Measurements from ENCODE around the gene DCDC2.
"Not testable (repeated sequence)": the region's sequence is repeated elsewhere in the genome, so short reads cannot be mapped to it uniquely, and the experiment has no call there.

DCDC2 gene

DNA sequence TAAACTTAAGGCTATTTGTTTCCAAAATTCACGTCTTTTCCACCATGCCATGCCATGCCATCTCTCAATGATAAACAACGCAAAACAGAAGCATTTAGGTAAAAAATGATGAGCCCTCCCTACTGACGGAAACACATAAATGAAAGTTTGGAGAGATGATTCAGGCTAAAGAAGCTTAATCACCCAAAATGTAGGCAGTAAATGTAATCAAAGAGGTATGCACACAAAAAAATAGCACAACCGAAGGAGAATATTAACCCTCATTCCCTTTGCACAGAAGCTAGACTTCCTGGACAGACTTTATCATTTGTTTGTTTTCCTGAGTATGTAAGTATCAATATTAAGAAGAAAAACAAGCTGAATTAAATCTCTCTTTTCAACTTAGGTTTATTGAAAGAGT lies 28.8 kb downstream of the DCDC2 start:
- in situ Hi-C loops (cut with MboI; ENCODE audit: low sequenced_read_pairs), result no loop called here

DNA sequence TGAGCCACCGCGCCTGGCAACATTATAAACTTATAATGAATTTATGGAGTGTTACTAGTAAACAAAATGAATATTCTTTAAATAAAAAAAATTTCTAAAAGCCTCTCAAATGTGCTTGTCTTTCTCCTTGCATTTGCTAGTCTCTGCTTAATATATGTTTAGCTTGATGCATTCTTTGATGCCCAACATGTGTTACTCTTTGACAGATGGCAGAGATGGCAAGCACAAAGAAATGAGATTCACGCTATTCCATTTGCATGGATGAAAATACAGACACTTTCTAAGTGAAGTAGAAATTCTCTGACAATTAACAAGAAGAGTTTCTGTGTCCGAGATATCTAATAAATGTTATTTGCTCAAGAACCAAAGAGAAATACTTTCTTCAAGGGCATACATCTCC lies 30.1 kb downstream of the DCDC2 start:
- in situ Hi-C loops (cut with MboI; ENCODE audit: low sequenced_read_pairs), result no loop called here

- in situ Hi-C loops (cut with MboI; ENCODE audit: low sequenced_read_pairs), result no loop called here
Observed at GRCh38 chr6:24325978-24326377, 31.9 kb downstream of the DCDC2 start.

DNA sequence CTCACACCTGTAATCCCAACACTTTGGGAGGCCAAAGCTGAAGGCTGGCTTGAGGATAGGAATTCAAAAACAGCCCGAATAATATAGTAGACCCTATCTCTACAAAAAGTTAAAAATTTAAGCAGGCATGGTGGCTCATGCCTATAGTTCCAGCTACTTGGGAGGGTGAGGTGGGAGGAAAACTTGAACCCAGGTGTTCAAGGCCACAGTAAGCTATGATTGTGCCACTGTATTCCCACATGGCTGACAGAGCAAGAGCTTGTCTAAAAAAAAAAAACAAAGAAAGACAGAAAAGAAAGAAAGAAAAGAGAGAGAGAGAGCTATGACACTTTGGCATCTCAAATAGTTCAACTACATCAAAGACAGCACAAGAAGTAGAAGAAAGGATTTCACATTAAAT lies 33.2 kb downstream of the DCDC2 start:
- in situ Hi-C loops (cut with MboI; ENCODE audit: low sequenced_read_pairs), result no loop called here

DNA sequence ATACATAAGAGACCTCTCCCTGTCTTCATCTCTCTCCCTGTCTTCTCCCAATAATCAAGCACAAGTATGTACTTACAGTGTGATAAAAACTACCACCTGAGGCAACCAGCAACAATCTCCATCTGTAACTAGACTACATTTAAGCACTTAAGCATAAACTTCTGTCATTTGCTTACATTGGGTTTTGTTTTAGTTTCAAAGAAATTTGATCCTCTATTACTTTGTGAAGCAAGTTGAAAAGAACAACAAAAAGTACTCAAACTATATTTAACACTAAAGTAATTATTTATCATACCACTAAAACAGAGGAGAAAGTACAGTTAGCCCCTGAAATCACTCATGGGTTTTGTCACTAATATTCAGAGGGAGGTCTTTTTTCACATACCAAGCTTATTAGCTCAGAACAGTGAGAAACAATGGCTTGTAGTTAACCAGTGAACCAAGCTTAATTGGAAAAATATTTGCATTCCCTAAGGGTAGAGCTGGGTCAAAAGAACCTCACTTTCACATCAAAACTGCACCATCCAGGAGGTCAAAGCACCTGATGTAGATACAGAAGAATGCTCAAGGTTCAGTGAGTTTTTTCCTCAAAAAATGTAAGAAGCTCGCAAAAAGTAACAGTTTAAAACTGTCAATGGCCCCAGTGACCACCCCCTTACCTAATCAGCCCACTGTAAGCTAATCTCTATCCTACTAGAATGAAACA lies 34.1 kb downstream of the DCDC2 start:
- in situ Hi-C loops (cut with MboI; ENCODE audit: low sequenced_read_pairs), result no loop called here

- in situ Hi-C loops (cut with MboI; ENCODE audit: low sequenced_read_pairs), result no loop called here
Observed at GRCh38 chr6:24322924-24323323, 34.9 kb downstream of the DCDC2 start.

DNA sequence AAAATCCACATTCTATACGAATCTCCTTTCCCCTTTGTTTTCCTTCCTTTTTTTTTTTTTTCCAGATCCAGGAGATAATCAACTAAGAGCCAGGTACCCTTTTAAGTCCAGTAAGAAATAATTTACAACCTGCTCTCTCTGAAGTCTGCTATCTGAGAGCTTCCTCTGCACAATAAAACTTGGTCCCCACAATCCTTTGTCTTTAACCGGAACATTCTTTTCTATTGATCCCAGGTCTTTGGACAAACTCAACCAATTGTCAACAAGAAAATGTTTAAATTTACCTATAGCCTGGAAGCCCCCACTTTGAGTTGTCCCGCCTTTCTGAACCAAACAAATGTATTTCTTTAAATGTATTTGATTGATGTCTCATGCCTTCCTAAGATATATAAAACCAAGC lies 35.4 kb downstream of the DCDC2 start:
- in situ Hi-C loops (cut with MboI; ENCODE audit: low sequenced_read_pairs), result not testable (repeated sequence)

DNA sequence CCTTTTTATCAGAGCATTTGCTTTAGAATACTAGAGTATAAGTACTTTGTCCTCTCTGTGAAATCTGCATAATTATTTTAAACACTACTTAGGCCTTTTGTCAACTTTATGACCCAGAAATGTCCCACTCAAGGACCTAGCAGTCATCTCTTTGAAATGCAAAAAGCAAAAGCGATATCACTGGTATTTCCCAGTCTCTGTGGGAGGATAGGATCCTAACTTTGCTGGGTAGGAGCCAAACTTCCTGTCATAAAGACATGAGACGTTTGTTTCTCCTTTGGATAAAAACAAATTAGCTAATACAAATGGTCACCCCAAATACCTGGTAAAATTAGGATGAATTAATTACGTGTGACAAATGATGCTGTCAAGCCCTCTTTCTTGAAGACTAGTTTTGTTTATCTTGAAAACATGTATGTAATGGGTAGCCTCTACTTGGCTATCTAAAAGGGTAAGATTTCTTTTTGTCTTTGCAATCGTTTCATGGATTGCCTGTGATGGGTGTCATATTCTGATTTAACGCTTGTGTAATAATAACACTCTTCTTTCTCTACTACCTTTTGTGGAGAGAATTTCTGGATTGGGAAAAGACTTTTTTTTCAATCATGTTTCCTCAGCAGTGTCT lies 36.2 kb downstream of the DCDC2 start:
- in situ Hi-C loops (cut with MboI; ENCODE audit: low sequenced_read_pairs), result no loop called here

DNA sequence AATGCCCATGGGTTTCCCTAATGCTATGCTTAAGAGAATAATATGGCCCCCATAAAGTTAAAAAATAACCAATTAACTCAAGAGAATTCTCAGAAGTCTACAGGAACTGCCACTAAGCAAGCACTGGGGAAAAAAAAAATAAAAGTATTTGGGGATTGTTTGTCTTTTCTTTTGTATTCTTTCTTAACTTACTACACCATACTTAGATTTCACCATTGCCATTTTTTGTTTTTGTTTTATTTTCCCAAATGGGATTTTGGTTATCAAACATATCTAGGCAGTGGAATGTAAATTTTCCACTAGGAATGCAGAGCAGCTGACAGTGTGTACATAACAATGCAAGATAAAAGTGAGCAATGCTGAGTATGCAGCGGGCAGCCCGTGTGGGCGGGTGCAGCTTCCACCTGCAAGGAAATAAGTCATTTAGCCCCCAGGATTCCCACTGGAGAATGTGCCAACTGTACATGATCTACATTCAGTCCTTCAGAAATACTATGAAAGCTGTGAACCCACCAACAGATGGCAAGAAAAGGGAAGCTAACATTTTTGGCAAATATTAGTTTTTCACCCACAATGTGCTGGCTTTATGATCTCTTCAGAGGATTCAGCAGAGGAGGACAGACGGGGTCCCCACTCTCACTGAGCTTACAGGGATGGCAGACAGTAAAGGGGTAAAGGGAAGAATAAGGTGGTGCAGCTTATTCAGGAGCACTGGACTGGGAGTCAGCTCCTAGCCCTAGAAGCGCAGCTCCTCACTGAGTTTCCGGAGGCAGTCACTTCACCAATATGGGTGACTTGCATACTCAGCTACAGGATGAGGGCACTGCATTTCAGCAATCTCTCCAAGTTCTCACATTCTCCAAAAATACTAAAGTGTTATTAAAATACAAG lies 44.4 kb downstream of the DCDC2 start:
- in situ Hi-C loops (cut with MboI; ENCODE audit: low sequenced_read_pairs), result no loop called here

GRCh38 chr6:24311775-24312174 lies 46.1 kb downstream of the DCDC2 start:
- in situ Hi-C loops (cut with MboI; ENCODE audit: low sequenced_read_pairs), result not testable (repeated sequence)

DNA sequence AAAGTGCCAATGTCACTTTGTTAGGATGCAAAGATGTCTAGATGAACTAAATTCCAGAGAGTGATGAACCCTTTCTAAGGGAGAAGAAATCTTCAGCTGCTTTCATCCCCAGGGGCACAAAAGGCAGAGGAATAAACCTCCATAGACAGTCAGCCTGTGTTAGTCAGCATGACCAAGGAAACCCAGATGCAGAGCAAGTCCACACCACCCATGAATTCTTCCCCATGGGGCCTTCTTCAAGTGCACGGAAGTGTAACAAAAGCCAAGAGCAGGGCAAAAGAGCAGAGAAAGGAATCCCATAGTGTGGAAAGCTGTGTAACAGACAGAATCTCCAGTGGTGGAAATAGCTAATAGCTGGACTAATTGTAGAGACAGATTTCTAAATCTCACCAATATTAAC lies 50.0 kb downstream of the DCDC2 start:
- in situ Hi-C loops (cut with MboI; ENCODE audit: low sequenced_read_pairs), result no loop called here

DNA sequence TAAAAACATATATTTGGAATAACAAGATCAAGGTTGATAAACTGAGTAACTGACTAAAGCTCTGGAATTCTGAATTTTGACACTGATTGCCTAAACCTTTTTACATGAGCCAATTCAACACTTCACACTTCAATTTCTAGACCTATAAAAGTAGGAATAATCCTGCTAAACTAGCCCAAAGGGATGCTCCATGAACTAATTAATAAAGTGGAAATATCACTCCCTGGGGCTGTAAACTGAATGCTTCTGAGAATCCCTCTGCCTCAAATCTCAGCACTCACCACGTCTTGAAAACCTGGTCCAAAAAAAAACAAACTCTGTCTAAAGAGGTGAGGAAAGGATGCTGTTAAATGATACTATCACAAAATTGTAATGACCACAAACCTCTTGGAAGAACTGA lies 50.9 kb downstream of the DCDC2 start:
- in situ Hi-C loops (cut with MboI; ENCODE audit: low sequenced_read_pairs), result no loop called here

DNA sequence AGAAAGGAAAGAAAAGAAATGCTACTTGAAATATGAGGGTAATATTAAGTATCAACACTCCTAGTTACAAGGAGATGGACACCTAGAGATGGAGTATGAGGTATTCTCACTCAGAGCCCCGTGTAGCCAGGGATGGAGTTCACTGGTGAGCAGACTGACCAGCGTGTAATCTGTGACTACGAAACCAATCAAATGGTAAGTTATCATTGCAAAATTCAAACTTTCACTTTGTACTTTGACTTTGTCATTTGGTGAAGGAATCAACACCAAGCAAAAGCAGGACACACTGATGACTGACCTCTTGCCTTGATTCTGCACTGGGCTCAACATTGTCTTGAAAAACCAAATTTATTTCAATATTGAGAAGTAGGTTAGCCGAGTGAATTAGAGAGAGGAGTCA lies 51.8 kb downstream of the DCDC2 start:
- in situ Hi-C loops (cut with MboI; ENCODE audit: low sequenced_read_pairs), result no loop called here

- in situ Hi-C loops (cut with MboI; ENCODE audit: low sequenced_read_pairs), result no loop called here
Observed at GRCh38 chr6:24296944-24297343, 60.9 kb downstream of the DCDC2 start.

DNA sequence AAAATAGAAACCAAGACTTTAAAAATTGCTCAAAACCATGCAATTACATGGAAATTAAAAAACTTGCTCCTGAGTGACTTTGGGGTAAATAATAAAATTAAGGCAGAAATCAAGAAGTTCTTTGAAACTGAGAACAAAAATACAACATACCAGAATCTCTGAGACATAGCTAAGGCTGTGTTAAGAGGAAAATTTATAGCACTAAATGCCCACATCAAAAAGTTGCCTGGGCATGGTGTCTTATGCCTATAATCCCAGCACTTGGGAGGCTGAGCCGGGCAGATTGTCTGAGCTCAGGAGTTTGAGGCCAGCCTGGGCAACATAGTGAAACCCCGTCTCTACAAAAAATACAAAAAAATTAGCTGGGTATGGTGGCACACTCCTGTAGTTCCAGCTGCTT lies 64.0 kb downstream of the DCDC2 start:
- in situ Hi-C loops (cut with MboI; ENCODE audit: low sequenced_read_pairs), result not testable (repeated sequence)

- in situ Hi-C loops (cut with MboI; ENCODE audit: low sequenced_read_pairs), result no loop called here
Observed at GRCh38 chr6:24287239-24287638, 70.6 kb downstream of the DCDC2 start.

DNA sequence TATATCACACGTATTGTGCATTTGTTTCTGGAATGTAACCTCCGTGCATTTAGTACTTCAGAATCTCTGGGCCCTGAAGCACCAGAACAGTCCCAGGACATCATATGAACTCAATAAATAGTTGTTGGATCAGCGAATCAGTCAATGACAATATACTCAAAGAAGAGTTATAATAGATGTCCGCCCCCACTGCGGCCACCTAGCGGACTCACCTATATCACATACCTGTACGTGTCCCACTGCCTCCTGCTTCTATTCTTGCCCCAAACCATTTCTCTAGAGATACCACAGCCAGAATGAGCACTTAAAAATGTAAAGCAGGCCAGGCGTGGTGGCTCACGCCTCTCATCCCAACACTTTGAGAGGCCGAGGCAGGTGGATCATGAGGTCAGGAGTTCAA lies 73.9 kb downstream of the DCDC2 start:
- in situ Hi-C loops (cut with MboI; ENCODE audit: low sequenced_read_pairs), result no loop called here

- in situ Hi-C loops (cut with MboI; ENCODE audit: low sequenced_read_pairs), result no loop called here
Observed at GRCh38 chr6:24283043-24283985, 74.5 kb downstream of the DCDC2 start.

DNA sequence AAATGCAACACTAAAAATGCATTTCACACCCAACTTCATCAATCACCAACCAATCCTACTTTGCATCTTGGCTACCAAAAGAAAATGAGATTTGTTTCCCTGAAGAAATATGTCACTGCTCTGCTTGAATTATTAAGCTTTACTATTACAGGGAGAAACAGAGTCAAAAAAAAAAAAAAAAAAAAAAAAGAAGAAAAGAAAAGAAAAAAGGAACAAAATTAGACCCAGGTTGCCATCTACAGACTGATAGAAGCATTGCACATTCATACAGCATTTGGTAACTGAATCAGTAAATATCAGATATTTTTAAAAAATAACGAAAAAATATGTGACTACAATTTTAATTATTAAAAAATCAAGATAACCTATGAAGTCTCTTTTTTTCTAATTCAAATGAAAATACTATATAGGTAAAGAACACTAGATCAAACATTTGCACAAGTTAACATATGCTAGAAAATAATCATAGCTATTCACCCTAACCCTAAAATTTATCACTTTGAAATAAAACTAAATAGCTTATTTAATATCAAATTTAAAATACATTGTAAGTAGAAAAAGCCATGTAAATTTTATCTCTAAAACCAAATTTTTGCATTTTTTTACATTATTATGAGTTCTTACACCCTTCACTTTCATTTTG lies 83.3 kb downstream of the DCDC2 start:
- in situ Hi-C loops (cut with MboI; ENCODE audit: low sequenced_read_pairs), result no loop called here
